HG02798 (cell line): ENCODE results near the gene IRX4.

Experiments used
- ATAC-seq: cut with Tn5 transposase; IDR thresholded peaks from one replicate; pipeline ENCODE4 v1.9.1; 2021; ENCODE audit warnings: mild to moderate bottlenecking; ENCODE audit not compliant: unreplicated experiment, poor library complexity

Gene IRX4

GRCh38 chr5:1893754-1894153 is 11.0 kb upstream of the IRX4 start:
- no peak for ATAC-seq

GRCh38 chr5:1892685-1893445 is 10.1 kb upstream of the IRX4 start:
- no peak for ATAC-seq

- ATAC-seq = no peak
Observed at GRCh38 chr5:1892211-1892610, 9.5 kb upstream of the IRX4 start.

GRCh38 chr5:1891391-1891790 is 8.7 kb upstream of the IRX4 start:
- ATAC-seq = no peak

GRCh38 chr5:1890296-1890695 is 7.6 kb upstream of the IRX4 start:
- no peak for ATAC-seq

GRCh38 chr5:1889321-1890065 is 6.8 kb upstream of the IRX4 start:
- no peak for ATAC-seq

GRCh38 chr5:1888541-1889251 is 6.0 kb upstream of the IRX4 start:
- ATAC-seq = no peak

GRCh38 chr5:1887588-1888360 is 5.0 kb upstream of the IRX4 start:
- ATAC-seq = no peak

GRCh38 chr5:1886846-1887587 is 4.3 kb upstream of the IRX4 start:
- no peak for ATAC-seq

GRCh38 chr5:1885868-1886845 is 3.4 kb upstream of the IRX4 start:
- no peak for ATAC-seq

GRCh38 chr5:1885404-1885755 is 2.7 kb upstream of the IRX4 start:
- ATAC-seq = no peak

- no peak for ATAC-seq
Observed at GRCh38 chr5:1884678-1885403, 2.1 kb upstream of the IRX4 start.

GRCh38 chr5:1883925-1884677 is 1.4 kb upstream of the IRX4 start:
- no peak for ATAC-seq

- ATAC-seq = no peak
Observed at GRCh38 chr5:1883120-1883924, 597 bp upstream of the IRX4 start.

- ATAC-seq = no peak
Observed at GRCh38 chr5:1881731-1882336, 891 bp downstream of the IRX4 start.

GRCh38 chr5:1881098-1881572 is 1.6 kb downstream of the IRX4 start:
- ATAC-seq = no peak
